Measurements from ENCODE around the gene RGN.
"Not testable (repeated sequence)": the region's sequence is repeated elsewhere in the genome, so short reads cannot be mapped to it uniquely, and the experiment has no call there.

Gene RGN

GRCh38 chrX:47124466-47124865 is 46.2 kb downstream of the RGN start:
- not testable (repeated sequence) for DNase-seq

DNA sequence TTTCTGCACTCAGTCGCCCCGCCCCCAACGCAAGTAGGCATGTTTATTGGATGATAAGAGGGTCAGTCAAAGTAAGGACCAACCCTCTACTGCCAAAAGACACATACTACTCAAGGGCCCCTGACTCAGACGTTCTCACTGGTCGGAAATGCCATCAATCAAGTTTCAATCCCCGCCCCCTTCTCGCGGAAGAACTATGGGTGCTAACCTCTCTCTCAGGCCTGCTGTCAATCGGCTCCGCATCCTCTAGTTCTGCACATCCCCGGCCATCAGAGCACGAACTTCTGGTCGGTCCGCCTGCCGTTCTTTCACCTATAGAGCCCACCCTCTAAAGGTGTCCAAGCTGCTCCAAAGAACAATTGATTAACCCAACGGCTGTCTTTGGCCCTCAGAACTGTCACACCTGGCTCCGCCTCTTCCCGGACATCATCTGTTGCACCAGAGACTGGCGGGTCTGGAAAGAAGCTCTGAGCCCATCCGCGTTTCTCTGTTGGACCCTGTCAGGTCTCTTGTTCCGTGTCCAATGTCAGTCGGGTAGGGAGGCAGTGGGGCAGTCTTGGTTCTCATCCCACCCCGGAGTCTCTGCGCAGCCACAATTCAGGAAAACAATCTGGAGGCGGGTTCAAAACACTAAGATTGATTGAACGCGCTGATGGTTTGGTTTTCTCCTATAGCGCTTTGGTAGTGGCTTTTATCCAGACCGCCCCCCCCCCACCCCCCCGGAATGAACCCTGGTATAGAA is 51.1 kb downstream of the RGN start:
- peak; percentile 84 for DNase-seq

GRCh38 chrX:47129899-47130358 is 51.7 kb downstream of the RGN start:
- no peak for DNase-seq

- DNase-seq, result no peak
Measured at GRCh38 chrX:47133493-47133892, 55.2 kb downstream of the RGN start.

- DNase-seq, result not testable (repeated sequence)
Measured at GRCh38 chrX:47135650-47136049, 57.4 kb downstream of the RGN start.

GRCh38 chrX:47138171-47138570 is 59.9 kb downstream of the RGN start:
- DNase-seq, result no peak

Measured in activated CD4-positive, alpha-beta T cell treated with anti-CD3 and anti-CD28 coated beads, Interleukin-2, amount 50 U/mL, for 4 hours (primary cell).